ENCODE measurements around the gene RPN1.
"Not testable (repeated sequence)": the region's sequence is repeated elsewhere in the genome, so short reads cannot be mapped to it uniquely, and the experiment has no call there.

The RPN1 gene

GRCh38 chr3:128650096-128651050, at the start of gene RPN1:
Gene RPN1 (minus strand): TSS chr3:128650818. CDS start chr3:128650800, 18 bp downstream.
- in situ Hi-C loops (cut with MboI; ENCODE audit: low sequenced_read_pairs): no loop called here

- in situ Hi-C loops (cut with MboI; ENCODE audit: low sequenced_read_pairs): no loop called here
Measured at GRCh38 chr3:128698211-128699047, 47.8 kb upstream of the RPN1 start.

GRCh38 chr3:128697341-128697740, 46.7 kb upstream of the RPN1 start:
- in situ Hi-C loops (cut with MboI; ENCODE audit: low sequenced_read_pairs): no loop called here

- in situ Hi-C loops (cut with MboI; ENCODE audit: low sequenced_read_pairs): no loop called here
Measured at GRCh38 chr3:128693696-128694095, 43.1 kb upstream of the RPN1 start.

GRCh38 chr3:128689060-128689459, 38.4 kb upstream of the RPN1 start:
- in situ Hi-C loops (cut with MboI; ENCODE audit: low sequenced_read_pairs): no loop called here

- in situ Hi-C loops (cut with MboI; ENCODE audit: low sequenced_read_pairs): no loop called here
Measured at GRCh38 chr3:128686465-128686864, 35.8 kb upstream of the RPN1 start.

- in situ Hi-C loops (cut with MboI; ENCODE audit: low sequenced_read_pairs): no loop called here
Measured at GRCh38 chr3:128684986-128685726, 34.5 kb upstream of the RPN1 start.

- in situ Hi-C loops (cut with MboI; ENCODE audit: low sequenced_read_pairs): no loop called here
Measured at GRCh38 chr3:128683957-128684356, 33.3 kb upstream of the RPN1 start.

- in situ Hi-C loops (cut with MboI; ENCODE audit: low sequenced_read_pairs): no loop called here
Measured at GRCh38 chr3:128681369-128681829, 30.8 kb upstream of the RPN1 start.

GRCh38 chr3:128680603-128681368, 30.2 kb upstream of the RPN1 start:
- in situ Hi-C loops (cut with MboI; ENCODE audit: low sequenced_read_pairs): no loop called here

GRCh38 chr3:128679338-128679737, 28.7 kb upstream of the RPN1 start:
- in situ Hi-C loops (cut with MboI; ENCODE audit: low sequenced_read_pairs): no loop called here

- in situ Hi-C loops (cut with MboI; ENCODE audit: low sequenced_read_pairs): not testable (repeated sequence)
Measured at GRCh38 chr3:128675802-128676201, 25.2 kb upstream of the RPN1 start.

GRCh38 chr3:128674161-128674784, 23.7 kb upstream of the RPN1 start:
- in situ Hi-C loops (cut with MboI; ENCODE audit: low sequenced_read_pairs): no loop called here

- in situ Hi-C loops (cut with MboI; ENCODE audit: low sequenced_read_pairs): no loop called here
Measured at GRCh38 chr3:128667641-128668040, 17.0 kb upstream of the RPN1 start.

GRCh38 chr3:128665362-128666021, 14.9 kb upstream of the RPN1 start:
- in situ Hi-C loops (cut with MboI; ENCODE audit: low sequenced_read_pairs): no loop called here

- in situ Hi-C loops (cut with MboI; ENCODE audit: low sequenced_read_pairs): no loop called here
Measured at GRCh38 chr3:128663151-128663550, 12.5 kb upstream of the RPN1 start.

- in situ Hi-C loops (cut with MboI; ENCODE audit: low sequenced_read_pairs): no loop called here
Measured at GRCh38 chr3:128655531-128655930, 4.9 kb upstream of the RPN1 start.

- in situ Hi-C loops (cut with MboI; ENCODE audit: low sequenced_read_pairs): not testable (repeated sequence)
Measured at GRCh38 chr3:128653993-128654805, 3.6 kb upstream of the RPN1 start.

All from HL-60/S4 treated with phorbol 12-myristate 13-acetate at 8.2 ng/mL for 4 days and 3 days (cell line).